GM12872 (cell line): Measurements from ENCODE around the gene RNU6-1.

Experiments used
- CTCF ChIP-seq: IDR thresholded peaks from 3 replicates; pipeline ENCODE4 v1.5.1; 2011; ENCODE audit warnings: low read depth, mild to moderate bottlenecking, low read length, moderate library complexity; ENCODE audit not compliant: insufficient read depth

The RNU6-1 gene

DNA sequence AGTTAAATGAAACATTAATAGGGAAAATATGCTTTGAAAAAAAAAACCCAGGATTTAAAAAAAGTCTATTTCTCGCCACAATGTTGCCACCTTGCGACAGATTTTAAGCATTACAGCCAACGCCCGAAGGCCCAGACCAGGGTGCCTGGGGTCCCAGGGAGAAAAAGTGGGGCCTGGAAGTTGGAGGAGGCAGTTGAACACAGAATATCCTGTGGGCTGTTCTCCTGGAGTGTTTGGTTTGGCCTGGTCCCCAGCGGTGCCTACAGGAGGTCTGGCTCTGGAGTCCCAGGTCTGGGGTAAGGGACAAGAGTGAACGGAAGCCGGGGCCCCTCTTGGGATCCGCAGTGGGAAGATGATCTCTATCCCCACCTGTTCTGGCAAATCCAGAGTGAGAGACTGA lies 3.4 kb downstream of the RNU6-1 start:
- TF ChIP-seq CTCF: peak; percentile 62

- no peak for TF ChIP-seq CTCF
Observed at GRCh38 chr15:67836134-67836455, 3.8 kb downstream of the RNU6-1 start.

DNA sequence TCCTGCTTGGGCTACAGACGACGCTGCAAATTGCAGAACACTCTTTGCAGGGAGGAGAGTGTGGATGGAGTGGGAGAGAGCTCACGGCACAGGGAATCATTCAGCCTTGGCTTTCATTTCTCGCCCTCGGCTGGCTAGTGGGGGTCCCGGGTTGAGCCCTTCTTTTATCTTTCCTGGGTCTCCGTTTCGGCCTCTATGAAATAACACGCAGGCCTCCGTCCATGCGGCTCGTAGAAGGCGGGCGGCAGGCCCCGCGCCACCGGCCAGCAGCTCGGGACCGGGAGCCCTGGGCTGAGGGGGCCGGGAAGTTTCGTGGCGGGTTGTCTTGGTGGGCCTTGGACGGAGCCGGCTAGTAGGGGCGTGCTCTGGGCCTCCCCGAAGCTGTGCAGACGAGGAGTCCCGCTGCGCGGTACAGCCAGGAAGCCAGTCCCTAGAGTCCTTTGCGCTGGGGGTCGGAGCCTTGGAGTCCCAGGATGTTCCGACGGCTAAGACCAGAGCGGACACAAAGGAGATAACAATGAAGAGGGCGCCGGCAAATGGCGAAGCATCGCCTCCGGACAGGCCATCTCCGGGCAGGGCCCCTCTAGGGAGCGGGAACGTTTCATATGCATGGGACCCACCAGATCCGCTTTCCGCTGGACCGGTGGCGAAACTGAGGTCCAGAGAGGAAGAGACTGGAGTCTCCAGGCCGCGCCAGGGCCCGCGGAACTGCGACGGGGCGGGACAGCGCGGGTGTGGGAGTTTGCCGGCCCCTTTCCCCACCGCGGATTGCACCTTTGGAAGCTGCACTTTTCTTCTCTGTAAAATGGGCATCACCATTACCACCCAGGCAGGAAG lies 4.3 kb downstream of the RNU6-1 start:
- TF ChIP-seq CTCF: no peak

DNA sequence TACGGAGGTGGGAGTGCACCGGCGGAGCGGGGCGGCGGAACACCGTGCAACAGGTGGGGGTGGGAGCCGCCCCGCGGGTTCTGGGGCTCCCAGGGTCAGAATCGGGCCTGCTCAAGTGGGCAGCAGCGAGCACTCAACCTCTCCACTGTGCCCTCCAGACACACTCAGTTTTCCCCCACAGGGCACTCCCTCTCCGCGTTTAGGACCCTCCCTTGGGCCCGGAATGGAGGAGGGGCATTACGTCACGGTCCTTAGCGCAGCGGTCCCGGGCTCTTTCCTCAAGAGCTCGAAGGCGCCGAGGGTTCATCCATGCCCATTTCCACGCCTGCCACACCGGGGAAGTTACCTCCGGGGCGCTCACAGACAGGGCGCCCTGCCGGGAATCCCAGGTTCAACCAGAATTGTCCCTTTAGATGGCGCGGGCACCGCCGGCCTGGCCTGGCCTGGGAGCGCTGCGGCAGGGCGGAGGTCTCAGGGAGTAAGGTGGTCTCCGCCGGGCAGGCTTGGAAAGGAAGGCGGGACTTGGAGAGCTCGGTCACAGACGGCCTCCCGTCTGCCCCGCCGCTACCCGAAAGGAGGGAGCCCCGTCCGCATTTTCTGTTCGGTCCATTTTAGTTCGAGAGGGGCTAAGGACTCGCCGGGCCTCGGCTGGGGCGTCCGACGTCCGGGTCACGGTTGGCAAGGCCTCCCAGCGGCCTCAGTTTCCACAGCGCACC lies 5.1 kb downstream of the RNU6-1 start:
- TF ChIP-seq CTCF: no peak

DNA sequence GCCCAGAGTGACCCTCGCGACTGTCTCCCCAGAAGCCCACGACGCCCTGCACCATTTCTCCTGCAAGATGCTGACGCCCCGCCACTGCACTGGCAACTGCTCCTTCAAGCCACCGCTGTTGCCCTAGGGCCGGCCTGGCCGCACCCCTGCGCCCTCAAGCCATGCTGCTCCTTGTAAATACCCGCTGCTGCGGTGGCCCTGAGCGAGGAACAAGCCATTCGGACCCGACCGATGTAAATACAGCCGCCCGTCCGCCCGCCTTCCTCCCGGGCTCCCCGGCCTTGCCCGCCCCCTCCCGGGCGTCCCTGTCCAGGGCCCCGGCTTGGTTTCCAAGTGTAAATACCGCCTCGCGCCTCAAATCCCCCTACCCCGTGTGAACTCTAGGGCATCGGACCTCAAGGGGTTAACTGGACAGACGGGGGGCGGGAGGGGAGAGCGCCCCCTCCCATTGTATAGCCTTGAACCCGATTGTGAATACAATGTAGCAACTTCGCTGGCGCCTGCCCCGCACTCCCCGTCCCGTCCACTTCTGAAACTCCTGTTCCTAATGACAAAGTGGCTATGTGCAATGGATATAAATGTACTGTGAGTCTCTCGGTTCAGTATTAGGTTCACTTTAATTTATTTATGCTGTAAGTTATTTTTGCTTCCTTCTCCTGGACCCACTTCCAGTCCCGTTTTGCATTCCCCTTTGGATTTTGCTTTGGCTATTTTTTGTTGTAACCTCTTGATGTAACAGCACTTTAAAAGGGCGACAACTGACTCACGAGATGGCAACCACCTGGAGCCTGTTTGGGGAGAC lies 5.9 kb downstream of the RNU6-1 start:
- peak; percentile 60 for TF ChIP-seq CTCF

DNA sequence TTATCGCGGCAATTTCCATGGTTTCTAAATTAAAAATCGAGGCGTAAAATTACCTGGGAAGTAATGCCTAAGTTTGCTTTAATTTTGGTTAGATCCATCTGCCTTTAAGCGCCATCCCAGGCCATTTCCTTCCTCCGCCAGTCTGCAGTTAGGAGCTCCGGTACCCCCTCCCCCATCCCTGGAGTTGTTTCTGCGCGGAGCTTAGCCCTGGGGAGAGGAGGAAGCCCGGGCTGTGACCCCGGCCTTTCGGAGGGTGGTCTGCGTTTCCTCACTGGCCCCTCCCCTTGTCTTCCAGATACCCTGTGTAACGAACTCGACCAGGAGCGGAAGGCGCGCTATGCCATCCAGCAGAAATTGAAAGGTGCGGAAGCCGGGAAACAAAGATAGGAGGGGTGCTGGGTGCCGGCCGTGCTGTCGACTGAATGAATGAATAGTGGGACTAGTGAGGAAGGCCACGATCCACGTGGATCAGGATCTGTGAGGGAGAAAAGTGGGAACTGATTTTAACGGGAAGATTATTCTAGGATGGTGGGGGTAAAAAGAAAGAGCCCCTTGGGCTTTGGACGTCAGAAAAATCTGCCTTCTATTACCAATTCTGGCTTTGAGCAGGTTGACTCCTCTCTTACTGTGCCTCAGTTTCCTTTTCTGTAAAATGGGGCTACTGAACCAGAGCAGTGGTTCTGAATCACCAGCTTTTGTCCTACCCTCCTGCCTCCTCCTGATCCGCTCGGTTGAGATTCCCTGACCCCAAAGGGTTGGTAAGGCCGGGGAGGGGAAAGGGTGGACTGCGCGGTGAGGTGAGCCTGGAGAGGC lies 6.7 kb downstream of the RNU6-1 start:
- TF ChIP-seq CTCF: no peak
